Activated T-cell treated with anti-CD3 and anti-CD28 coated beads, Interleukin-2, amount 50 U/mL, for 72 hours (primary cell): Measurements from ENCODE around the gene OGDH. TPM values are rescaled to one million over a fixed set of nuclear protein-coding genes. Genes with fewer than 3 reads are reported as not detected.
"Not testable (repeated sequence)": the region's sequence is repeated elsewhere in the genome, so short reads cannot be mapped to it uniquely, and the experiment has no call there.

ENCODE experiments used
- ATAC-seq, 2 donors: fragments of 150-1000 bp; cut with Tn5 transposase; replicated peaks in 1 of 2; 2 replicates each; pipeline ENCODE4 v1.10.0; 2021; ENCODE audit warnings: moderate library complexity in 2 of 2, mild to moderate bottlenecking in 1 of 2
- DNase-seq, 2 donors: peaks; one replicate each; pipeline ENCODE4 v3.0.0; 2021 to 2022; ENCODE audit warnings: mixed read lengths in 1 of 2
- H3K27ac Mint-ChIP-seq: one replicate; pipeline ENCODE4 v1.8.0; 2022; ENCODE audit warnings: mild to moderate bottlenecking, moderate library complexity, mixed read lengths
- H3K27me3 Mint-ChIP-seq: one replicate; pipeline ENCODE4 v1.8.0; 2022; ENCODE audit warnings: low read depth, mixed read lengths
- H3K36me3 Mint-ChIP-seq, 2 donors: one replicate each; pipeline ENCODE4 v1.8.0; 2022; ENCODE audit warnings: mixed read lengths in 2 of 2, mild to moderate bottlenecking in 1 of 2; ENCODE audit not compliant: insufficient read depth in 2 of 2
- H3K4me1 Mint-ChIP-seq: one replicate; pipeline ENCODE4 v1.8.0; 2022; ENCODE audit warnings: low read depth, mixed read lengths
- H3K4me3 Mint-ChIP-seq, 2 donors: one replicate each; pipeline ENCODE4 v1.8.0; 2022; ENCODE audit warnings: mild to moderate bottlenecking in 2 of 2, mixed read lengths in 2 of 2, moderate library complexity in 2 of 2
- H3K9me3 Mint-ChIP-seq, 2 donors: one replicate each; pipeline ENCODE4 v1.8.0; 2022; ENCODE audit warnings: mixed read lengths in 2 of 2
- total RNA-seq, 2 donors: library from RNA; stranded (reverse); gene quantifications; one replicate each; pipeline ENCODE4 v1.2.3, GENCODE V29; 2022

Gene OGDH
- total RNA-seq, 2 donors from 2014 or later, result 79.6 to 82.7 TPM

GRCh38 chr7:44703391-44703790, 97.0 kb downstream of the OGDH start:
- H3K27ac Mint-ChIP-seq, H3K27me3 Mint-ChIP-seq, H3K9me3 Mint-ChIP-seq, DNase-seq, H3K4me3 Mint-ChIP-seq, H3K4me1 Mint-ChIP-seq, ATAC-seq: not testable (repeated sequence)
- H3K36me3 Mint-ChIP-seq, result peaks cover 2 to 31% of the 10 kb centered on the region in 2 donors

GRCh38 chr7:44703921-44704320, 97.5 kb downstream of the OGDH start:
- H3K27ac Mint-ChIP-seq, result no peak overlapping the region
- H3K36me3 Mint-ChIP-seq, result peaks cover 2 to 28% of the 10 kb centered on the region in 2 donors
- H3K27me3 Mint-ChIP-seq, result no peaks in the 10 kb centered on the region
- DNase-seq, result no peak
- H3K9me3 Mint-ChIP-seq, result peaks cover 0 to 2% of the 10 kb centered on the region in 2 donors
- H3K4me3 Mint-ChIP-seq, result no peak overlapping the region
- H3K4me1 Mint-ChIP-seq, result no peaks in the 10 kb centered on the region
- no peak for ATAC-seq

- ATAC-seq (no peak), DNase-seq (no peak)
- no peak overlapping the region for H3K4me3 Mint-ChIP-seq
- no peaks in the 10 kb centered on the region for H3K9me3 Mint-ChIP-seq
- no peaks in the 10 kb centered on the region for H3K4me1 Mint-ChIP-seq
- peaks cover 0 to 17% of the 10 kb centered on the region in 2 donors for H3K36me3 Mint-ChIP-seq
- peak overlapping the region; percentile 95 for H3K27ac Mint-ChIP-seq
- H3K27me3 Mint-ChIP-seq, result no peaks in the 10 kb centered on the region
Measured at GRCh38 chr7:44705434-44705833, 99.0 kb downstream of the OGDH start.

- no peak for ATAC-seq
- no peak for DNase-seq
- Mint-ChIP-seq H3K36me3 (peaks cover 0 to 13% of the 10 kb centered on the region in 2 donors), H3K9me3 (no peaks in the 10 kb centered on the region), H3K4me3 (no peak overlapping the region), H3K27me3 (no peaks in the 10 kb centered on the region), H3K4me1 (peaks cover 2% of the 10 kb centered on the region), H3K27ac (no peak overlapping the region)
Measured at GRCh38 chr7:44706788-44707557, 100.5 kb downstream of the OGDH start.

GRCh38 chr7:44707558-44708230, 101.3 kb downstream of the OGDH start:
- Mint-ChIP-seq H3K9me3 (no peaks in the 10 kb centered on the region), H3K4me3 (no peak overlapping the region), H3K27me3 (no peaks in the 10 kb centered on the region), H3K4me1 (peaks cover 5% of the 10 kb centered on the region), H3K36me3 (peaks cover 0 to 11% of the 10 kb centered on the region in 2 donors), H3K27ac (no peak overlapping the region)
- ATAC-seq, result no peak
- no peak for DNase-seq

- no peaks in the 10 kb centered on the region for H3K9me3 Mint-ChIP-seq
- no peak overlapping the region for H3K27ac Mint-ChIP-seq
- ATAC-seq, result no peak
- no peaks in the 10 kb centered on the region for H3K27me3 Mint-ChIP-seq
- no peak overlapping the region for H3K4me3 Mint-ChIP-seq
- peaks cover 0 to 9% of the 10 kb centered on the region in 2 donors for H3K36me3 Mint-ChIP-seq
- DNase-seq, result no peak
- H3K4me1 Mint-ChIP-seq, result peaks cover 5% of the 10 kb centered on the region
Measured at GRCh38 chr7:44709011-44709915, 102.8 kb downstream of the OGDH start.

GRCh38 chr7:44709945-44710596, 103.6 kb downstream of the OGDH start:
- H3K36me3 Mint-ChIP-seq, result peaks cover 0 to 8% of the 10 kb centered on the region in 2 donors
- ATAC-seq (no peak), DNase-seq (no peak)
- no peaks in the 10 kb centered on the region for H3K27me3 Mint-ChIP-seq
- H3K4me1 Mint-ChIP-seq, result peaks cover 5% of the 10 kb centered on the region
- peak overlapping the region; percentile 40 for H3K27ac Mint-ChIP-seq
- H3K4me3 Mint-ChIP-seq, result no peak overlapping the region
- H3K9me3 Mint-ChIP-seq, result no peaks in the 10 kb centered on the region

- Mint-ChIP-seq H3K27ac (no peak overlapping the region), H3K4me1 (peaks cover 5% of the 10 kb centered on the region), H3K36me3 (peaks cover 0 to 2% of the 10 kb centered on the region in 2 donors), H3K9me3 (no peaks in the 10 kb centered on the region), H3K4me3 (no peak overlapping the region), H3K27me3 (no peaks in the 10 kb centered on the region)
- ATAC-seq, result no peak
- no peak for DNase-seq
Measured at GRCh38 chr7:44711528-44711927, 105.1 kb downstream of the OGDH start.

GRCh38 chr7:44712012-44712411, 105.6 kb downstream of the OGDH start:
- peaks cover 0 to 2% of the 10 kb centered on the region in 2 donors for H3K36me3 Mint-ChIP-seq
- H3K4me1 Mint-ChIP-seq, result peaks cover 5% of the 10 kb centered on the region
- no peaks in the 10 kb centered on the region for H3K27me3 Mint-ChIP-seq
- DNase-seq (no peak), ATAC-seq (no peak)
- H3K4me3 Mint-ChIP-seq, result no peak overlapping the region
- no peaks in the 10 kb centered on the region for H3K9me3 Mint-ChIP-seq
- no peak overlapping the region for H3K27ac Mint-ChIP-seq

GRCh38 chr7:44713141-44713540, 106.7 kb downstream of the OGDH start:
- Mint-ChIP-seq H3K4me3 (no peak overlapping the region), H3K9me3 (no peaks in the 10 kb centered on the region), H3K27me3 (no peaks in the 10 kb centered on the region), H3K4me1 (peaks cover 5% of the 10 kb centered on the region), H3K27ac (no peak overlapping the region), H3K36me3 (peaks cover 0 to 2% of the 10 kb centered on the region in 2 donors)
- no peak for DNase-seq
- ATAC-seq, result no peak

GRCh38 chr7:44713680-44714335, 107.4 kb downstream of the OGDH start:
- ATAC-seq (no peak), DNase-seq (no peak)
- H3K27ac Mint-ChIP-seq, result peak overlapping the region; percentile 28
- H3K4me3 Mint-ChIP-seq, result no peak overlapping the region
- H3K4me1 Mint-ChIP-seq, result peaks cover 5% of the 10 kb centered on the region
- H3K27me3 Mint-ChIP-seq, result no peaks in the 10 kb centered on the region
- no peaks in the 10 kb centered on the region for H3K9me3 Mint-ChIP-seq
- H3K36me3 Mint-ChIP-seq, result peaks cover 0 to 2% of the 10 kb centered on the region in 2 donors

- H3K9me3 Mint-ChIP-seq, result peaks cover 0 to 2% of the 10 kb centered on the region in 2 donors
Measured at GRCh38 chr7:44716205-44716604, 109.8 kb downstream of the OGDH start.

More at GRCh38 chr7:44716205-44716604, 109.8 kb downstream of the OGDH start:
- Mint-ChIP-seq H3K36me3 (no peaks in the 10 kb centered on the region), H3K4me3 (no peak overlapping the region), H3K27ac (no peak overlapping the region), H3K27me3 (no peaks in the 10 kb centered on the region), H3K4me1 (peaks cover 5% of the 10 kb centered on the region)
- ATAC-seq (no peak), DNase-seq (no peak)
